Measurements from ENCODE around the gene IRX6.

IRX6 gene

GRCh38 chr16:55285586-55285985 is 38.4 kb upstream of the IRX6 start:
- H3K4me3 ChIP-seq (ENCODE audit: low read depth in 1 of 2, low read length in 1 of 2) = no peak overlapping the region
- H3K27me3 ChIP-seq = peaks cover 40% of the 10 kb centered on the region

GRCh38 chr16:55289353-55289752 is 34.6 kb upstream of the IRX6 start:
- H3K4me1 ChIP-seq (ENCODE audit: control insufficient read depth in 1 of 2, insufficient read depth in 1 of 2, low read depth in 1 of 2, low read length in 1 of 2) = no peaks in the 10 kb centered on the region
- no peak for TF ChIP-seq CTCF (IDR thresholded peaks at IDR 0.05)

More at GRCh38 chr16:55285586-55285985, 38.4 kb upstream of the IRX6 start:
- Histone ChIP-seq H3K4me1 (ENCODE audit: control insufficient read depth in 1 of 2, insufficient read depth in 1 of 2, low read depth in 1 of 2, low read length in 1 of 2) (no peaks in the 10 kb centered on the region), H3K27ac (no peak overlapping the region), H3K36me3 (no peaks in the 10 kb centered on the region), H3K9me3 (no peaks in the 10 kb centered on the region)
- no peak for TF ChIP-seq CTCF (IDR thresholded peaks at IDR 0.05)

GRCh38 chr16:55291847-55292246 is 32.2 kb upstream of the IRX6 start:
- Histone ChIP-seq H3K36me3 (no peaks in the 10 kb centered on the region), H3K4me3 (ENCODE audit: low read depth in 1 of 2, low read length in 1 of 2) (no peak overlapping the region), H3K27me3 (peaks cover 20% of the 10 kb centered on the region), H3K9me3 (no peaks in the 10 kb centered on the region), H3K4me1 (ENCODE audit: control insufficient read depth in 1 of 2, insufficient read depth in 1 of 2, low read depth in 1 of 2, low read length in 1 of 2) (no peaks in the 10 kb centered on the region), H3K27ac (no peak overlapping the region)
- no peak for TF ChIP-seq CTCF (IDR thresholded peaks at IDR 0.05)

More at GRCh38 chr16:55289353-55289752, 34.6 kb upstream of the IRX6 start:
- no peaks in the 10 kb centered on the region for H3K9me3 ChIP-seq
- H3K27me3 ChIP-seq = peaks cover 7% of the 10 kb centered on the region
- H3K36me3 ChIP-seq = no peaks in the 10 kb centered on the region
- no peak overlapping the region for H3K4me3 ChIP-seq (ENCODE audit: low read depth in 1 of 2, low read length in 1 of 2)
- H3K27ac ChIP-seq = no peak overlapping the region

- Histone ChIP-seq H3K27ac (no peak overlapping the region), H3K4me3 (ENCODE audit: low read depth in 1 of 2, low read length in 1 of 2) (no peak overlapping the region), H3K4me1 (ENCODE audit: control insufficient read depth in 1 of 2, insufficient read depth in 1 of 2, low read depth in 1 of 2, low read length in 1 of 2) (no peaks in the 10 kb centered on the region), H3K27me3 (peaks cover 23% of the 10 kb centered on the region), H3K36me3 (no peaks in the 10 kb centered on the region), H3K9me3 (no peaks in the 10 kb centered on the region)
- no peak for TF ChIP-seq CTCF (IDR thresholded peaks at IDR 0.05)
Observed at GRCh38 chr16:55292491-55292890, 31.5 kb upstream of the IRX6 start.

GRCh38 chr16:55294129-55294528 is 29.9 kb upstream of the IRX6 start:
- Histone ChIP-seq H3K27ac (no peak overlapping the region), H3K36me3 (no peaks in the 10 kb centered on the region), H3K9me3 (no peaks in the 10 kb centered on the region), H3K27me3 (peaks cover 28% of the 10 kb centered on the region), H3K4me3 (ENCODE audit: low read depth in 1 of 2, low read length in 1 of 2) (no peak overlapping the region), H3K4me1 (ENCODE audit: control insufficient read depth in 1 of 2, insufficient read depth in 1 of 2, low read depth in 1 of 2, low read length in 1 of 2) (no peaks in the 10 kb centered on the region)
- TF ChIP-seq CTCF (IDR thresholded peaks at IDR 0.05) = no peak

- Histone ChIP-seq H3K27me3 (peaks cover 37% of the 10 kb centered on the region), H3K9me3 (no peaks in the 10 kb centered on the region), H3K4me1 (ENCODE audit: control insufficient read depth in 1 of 2, insufficient read depth in 1 of 2, low read depth in 1 of 2, low read length in 1 of 2) (no peaks in the 10 kb centered on the region), H3K27ac (no peak overlapping the region), H3K36me3 (no peaks in the 10 kb centered on the region), H3K4me3 (ENCODE audit: low read depth in 1 of 2, low read length in 1 of 2) (no peak overlapping the region)
- TF ChIP-seq CTCF (IDR thresholded peaks at IDR 0.05) = no peak
Observed at GRCh38 chr16:55294931-55295342, 29.1 kb upstream of the IRX6 start.

Data from neutrophil (primary cell).